GM12801 (cell line): ENCODE measurements around the gene OSBPL5.

ENCODE experiments used
- CTCF ChIP-seq: IDR thresholded peaks from one replicate; pipeline ENCODE4 v1.5.1; 2011; ENCODE audit warnings: control low read depth; ENCODE audit not compliant: insufficient read length; ENCODE audit errors: extremely low read depth

Gene OSBPL5

GRCh38 chr11:3190600-3190999, 25.5 kb upstream of the OSBPL5 start:
- no peak for TF ChIP-seq CTCF

- no peak for TF ChIP-seq CTCF
Measured at GRCh38 chr11:3189886-3190583, 24.9 kb upstream of the OSBPL5 start.

GRCh38 chr11:3189196-3189843, 24.2 kb upstream of the OSBPL5 start:
- no peak for TF ChIP-seq CTCF

GRCh38 chr11:3188496-3189195, 23.5 kb upstream of the OSBPL5 start:
- no peak for TF ChIP-seq CTCF

- TF ChIP-seq CTCF, result no peak
Measured at GRCh38 chr11:3186166-3186953, 21.2 kb upstream of the OSBPL5 start.

- TF ChIP-seq CTCF, result no peak
Measured at GRCh38 chr11:3184732-3185347, 19.7 kb upstream of the OSBPL5 start.
